ENCODE data around the gene FIG4.

The FIG4 gene

DNA sequence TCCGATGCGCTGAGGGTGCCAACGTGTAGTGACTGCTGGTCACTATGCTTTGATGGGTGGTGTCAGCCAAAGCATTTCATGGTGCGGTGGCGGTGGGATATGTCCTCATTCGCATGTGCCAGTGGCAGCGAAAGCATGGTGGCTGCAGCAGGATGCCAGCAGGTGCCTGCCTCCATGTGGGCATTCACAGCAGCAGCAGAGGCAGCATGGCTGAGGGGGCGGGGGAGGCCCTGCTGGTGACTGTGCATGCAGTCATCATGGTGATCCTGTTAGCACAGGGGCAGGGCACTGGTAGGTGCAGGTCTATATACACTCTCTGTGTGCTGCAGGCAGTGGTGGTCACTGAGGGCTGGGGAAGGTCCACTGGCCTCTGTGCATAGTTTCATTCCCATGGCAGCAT, 22.0 kb downstream of the FIG4 start (continued):
- TF ChIP-seq ZNF70 (CRISPR knock-in tag; IDR thresholded peaks at IDR 0.05), result no peak
- no peak for TF ChIP-seq TOX (CRISPR knock-in tag; IDR thresholded peaks at IDR 0.05; ENCODE audit: borderline replicate concordance)
- TF ChIP-seq ESRRG (CRISPR knock-in tag; IDR thresholded peaks at IDR 0.05), result no peak

GRCh38 chr6:109714166-109714565, 23.1 kb downstream of the FIG4 start:
- ATAC-seq, result peak; percentile 62

DNA sequence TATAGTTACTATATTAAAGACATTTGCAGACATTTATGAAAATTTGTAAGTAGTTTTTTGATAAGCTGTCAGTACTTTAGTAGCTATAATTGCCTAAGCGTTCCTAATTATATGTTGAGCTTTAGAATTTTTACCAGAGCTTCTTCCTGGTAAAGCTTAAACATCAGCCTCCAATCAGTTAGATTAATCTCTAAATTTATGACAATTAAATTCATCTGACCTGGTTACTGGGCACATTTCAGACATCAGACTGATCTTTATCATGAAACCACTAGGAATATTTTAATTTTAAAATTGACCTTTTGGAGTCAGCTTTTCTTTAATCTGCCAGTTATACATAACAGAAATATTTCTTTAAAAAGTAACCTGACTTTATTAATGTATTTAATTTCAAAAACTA, 23.5 kb downstream of the FIG4 start:
- ATAC-seq, result peak; percentile 25; the same call in 1 of the 3 replicates
- no peak for TF ChIP-seq TOX (CRISPR knock-in tag; IDR thresholded peaks at IDR 0.05; ENCODE audit: borderline replicate concordance)
- TF ChIP-seq TCF4 (CRISPR knock-in tag; IDR thresholded peaks at IDR 0.05; ENCODE audit: borderline replicate concordance), result peak; percentile 77; the same call in 1 of the 2 replicates
- TF ChIP-seq, protein P1, sequence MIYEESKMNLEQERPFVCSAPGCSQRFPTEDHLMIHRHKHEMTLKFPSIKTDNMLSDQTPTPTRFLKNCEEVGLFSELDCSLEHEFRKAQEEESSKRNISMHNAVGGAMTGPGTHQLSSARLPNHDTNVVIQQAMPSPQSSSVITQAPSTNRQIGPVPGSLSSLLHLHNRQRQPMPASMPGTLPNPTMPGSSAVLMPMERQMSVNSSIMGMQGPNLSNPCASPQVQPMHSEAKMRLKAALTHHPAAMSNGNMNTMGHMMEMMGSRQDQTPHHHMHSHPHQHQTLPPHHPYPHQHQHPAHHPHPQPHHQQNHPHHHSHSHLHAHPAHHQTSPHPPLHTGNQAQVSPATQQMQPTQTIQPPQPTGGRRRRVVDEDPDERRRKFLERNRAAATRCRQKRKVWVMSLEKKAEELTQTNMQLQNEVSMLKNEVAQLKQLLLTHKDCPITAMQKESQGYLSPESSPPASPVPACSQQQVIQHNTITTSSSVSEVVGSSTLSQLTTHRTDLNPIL (CRISPR knock-in tag; IDR thresholded peaks at IDR 0.05; ENCODE audit: low read depth), result peak; percentile 54; the same call in 1 of the 2 replicates
- no peak for TF ChIP-seq RARB (CRISPR knock-in tag; IDR thresholded peaks at IDR 0.05)
- peak; percentile 5; the same call in 1 of the 2 replicates for TF ChIP-seq POU6F1 (CRISPR knock-in tag; IDR thresholded peaks at IDR 0.05; ENCODE audit: borderline replicate concordance, low read depth)
- no peak for TF ChIP-seq PATZ1 (CRISPR knock-in tag; IDR thresholded peaks at IDR 0.05; ENCODE audit: borderline replicate concordance)
- peak; percentile 97 for TF ChIP-seq ISL1 (CRISPR knock-in tag; IDR thresholded peaks at IDR 0.05)
- TF ChIP-seq ZC3H10 (CRISPR knock-in tag; IDR thresholded peaks at IDR 0.05), result no peak
- peak; percentile 72; the same call in 1 of the 2 replicates for TF ChIP-seq TSHZ2 (CRISPR knock-in tag; IDR thresholded peaks at IDR 0.05)
- TF ChIP-seq ZNF565 (CRISPR knock-in tag; conservative IDR thresholded peaks at IDR 0.05; ENCODE audit: low read depth), result no peak
- TF ChIP-seq ZNF8 (CRISPR knock-in tag; IDR thresholded peaks at IDR 0.05), result no peak

More at GRCh38 chr6:109714166-109714565, 23.1 kb downstream of the FIG4 start:
- TF ChIP-seq TSHZ2 (CRISPR knock-in tag; IDR thresholded peaks at IDR 0.05), result peak; percentile 16; the same call in 1 of the 2 replicates
- TF ChIP-seq, protein P1 (CRISPR knock-in tag; IDR thresholded peaks at IDR 0.05; ENCODE audit: low read depth), result no peak
- peak; percentile 3; the same call in 1 of the 2 replicates for TF ChIP-seq POU6F1 (CRISPR knock-in tag; IDR thresholded peaks at IDR 0.05; ENCODE audit: borderline replicate concordance, low read depth)
